Suprapubic skin (tissue), 3 donors: ENCODE measurements around the gene RSBN1L.

Source experiments
- POLR2A ChIP-seq, 2 donors: fragments of 450-650 bp; IDR thresholded peaks; one replicate each; pipeline ENCODE4 v1.6.1; 2017; ENCODE audit warnings: antibody characterized with exemption in 2 of 2, mild to moderate bottlenecking in 2 of 2, moderate library complexity in 2 of 2
- TF ChIP-seq, protein P1 (sequence below), 2 donors: fragments of 200-600 bp in 1 of 2; fragments of 450-650 bp in 1 of 2; sonication (generic) in 1 of 2; IDR thresholded peaks; one replicate each; pipeline ENCODE4 v1.5.1; 2016 to 2019; ENCODE audit warnings: antibody characterized with exemption in 2 of 2, mild to moderate bottlenecking in 1 of 2, moderate library complexity in 1 of 2

DNA sequence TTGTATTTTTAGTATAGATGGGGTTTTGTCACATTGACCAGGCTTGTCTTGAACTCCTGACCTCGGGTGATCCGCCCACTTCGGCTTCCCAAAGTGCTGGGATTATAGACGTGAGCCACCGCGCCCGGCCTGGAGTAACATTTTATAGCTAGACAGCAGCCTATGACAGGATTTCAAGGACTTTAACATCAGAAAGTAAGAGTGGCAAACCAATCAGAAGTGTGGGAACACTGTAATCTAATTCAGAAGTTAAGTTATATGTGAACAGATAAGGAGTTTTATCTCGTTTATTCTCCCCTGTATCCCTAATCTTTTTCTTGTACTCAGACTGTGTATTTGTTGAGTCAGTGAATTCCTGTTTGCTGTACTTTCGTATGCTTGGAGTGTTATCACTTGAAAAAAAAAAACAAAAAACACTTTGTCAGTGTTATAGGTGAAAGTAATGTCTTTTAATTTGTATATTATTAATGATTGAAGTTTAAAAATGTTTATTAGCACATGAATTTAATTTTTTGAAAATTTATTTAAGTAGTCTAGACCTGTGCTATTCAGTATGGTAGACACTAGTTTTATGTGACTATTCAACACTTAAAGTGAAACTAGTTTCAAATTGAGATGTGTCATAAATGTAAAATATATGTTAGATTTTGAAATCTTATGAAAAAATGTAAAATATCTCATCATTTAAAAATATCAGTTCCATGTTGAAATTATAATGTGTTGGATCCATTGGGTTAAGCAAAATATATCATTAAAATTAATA lies 38.6 kb downstream of the RSBN1L start:
- TF ChIP-seq, protein P1, sequence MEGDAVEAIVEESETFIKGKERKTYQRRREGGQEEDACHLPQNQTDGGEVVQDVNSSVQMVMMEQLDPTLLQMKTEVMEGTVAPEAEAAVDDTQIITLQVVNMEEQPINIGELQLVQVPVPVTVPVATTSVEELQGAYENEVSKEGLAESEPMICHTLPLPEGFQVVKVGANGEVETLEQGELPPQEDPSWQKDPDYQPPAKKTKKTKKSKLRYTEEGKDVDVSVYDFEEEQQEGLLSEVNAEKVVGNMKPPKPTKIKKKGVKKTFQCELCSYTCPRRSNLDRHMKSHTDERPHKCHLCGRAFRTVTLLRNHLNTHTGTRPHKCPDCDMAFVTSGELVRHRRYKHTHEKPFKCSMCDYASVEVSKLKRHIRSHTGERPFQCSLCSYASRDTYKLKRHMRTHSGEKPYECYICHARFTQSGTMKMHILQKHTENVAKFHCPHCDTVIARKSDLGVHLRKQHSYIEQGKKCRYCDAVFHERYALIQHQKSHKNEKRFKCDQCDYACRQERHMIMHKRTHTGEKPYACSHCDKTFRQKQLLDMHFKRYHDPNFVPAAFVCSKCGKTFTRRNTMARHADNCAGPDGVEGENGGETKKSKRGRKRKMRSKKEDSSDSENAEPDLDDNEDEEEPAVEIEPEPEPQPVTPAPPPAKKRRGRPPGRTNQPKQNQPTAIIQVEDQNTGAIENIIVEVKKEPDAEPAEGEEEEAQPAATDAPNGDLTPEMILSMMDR (IDR thresholded peaks at IDR 0.05), result no peak
- no peak for TF ChIP-seq POLR2A (IDR thresholded peaks at IDR 0.05)
